ENCODE data around the gene DHRS13.
"Not testable (repeated sequence)": the region's sequence is repeated elsewhere in the genome, so short reads cannot be mapped to it uniquely, and the experiment has no call there.

The DHRS13 gene

DNA sequence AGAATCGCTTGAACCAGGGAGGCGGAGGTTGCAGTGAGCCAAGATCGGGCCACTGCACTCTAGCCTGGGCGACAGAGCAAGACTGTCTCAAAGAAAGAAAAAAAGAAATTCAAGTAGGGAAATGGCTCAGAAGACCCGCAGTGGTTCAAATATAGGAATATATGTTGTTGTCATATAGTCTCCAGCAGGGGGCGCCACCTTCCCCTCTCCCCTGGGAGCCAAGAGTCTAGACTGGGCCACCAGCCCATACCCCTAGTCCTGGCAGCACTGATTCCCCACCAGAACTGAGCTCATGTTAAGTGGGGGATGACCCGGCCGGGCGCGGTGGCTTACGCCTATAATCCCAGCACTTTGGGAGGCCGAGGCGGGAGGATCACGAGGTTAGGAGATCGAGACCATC, 54.2 kb downstream of the DHRS13 start:
- H3K27me3 ChIP-seq (ENCODE audit: insufficient read depth, low read length); H3K4me3 ChIP-seq (ENCODE audit: low read depth, low read length, poor library complexity, severe bottlenecking); H3K4me1 ChIP-seq (ENCODE audit: insufficient read depth, low read length, severe bottlenecking); H3F3A ChIP-seq (ENCODE audit: insufficient read depth, low read length); H3K9me2 ChIP-seq (ENCODE audit: low read depth, low read length); H3K27ac ChIP-seq (ENCODE audit: low read depth, low read length, poor library complexity, severe bottlenecking); H3K4me2 ChIP-seq (ENCODE audit: low read length); H3K36me3 ChIP-seq (ENCODE audit: insufficient read depth, low read length); H3K9me3 ChIP-seq (ENCODE audit: low read length); H2AFZ ChIP-seq (ENCODE audit: low read length); H3K79me2 ChIP-seq (ENCODE audit: insufficient read depth, low read length); H4K20me1 ChIP-seq (ENCODE audit: insufficient read depth, low read length); H3K9ac ChIP-seq (ENCODE audit: low read length): not testable (repeated sequence)
- TF ChIP-seq, protein P1, sequence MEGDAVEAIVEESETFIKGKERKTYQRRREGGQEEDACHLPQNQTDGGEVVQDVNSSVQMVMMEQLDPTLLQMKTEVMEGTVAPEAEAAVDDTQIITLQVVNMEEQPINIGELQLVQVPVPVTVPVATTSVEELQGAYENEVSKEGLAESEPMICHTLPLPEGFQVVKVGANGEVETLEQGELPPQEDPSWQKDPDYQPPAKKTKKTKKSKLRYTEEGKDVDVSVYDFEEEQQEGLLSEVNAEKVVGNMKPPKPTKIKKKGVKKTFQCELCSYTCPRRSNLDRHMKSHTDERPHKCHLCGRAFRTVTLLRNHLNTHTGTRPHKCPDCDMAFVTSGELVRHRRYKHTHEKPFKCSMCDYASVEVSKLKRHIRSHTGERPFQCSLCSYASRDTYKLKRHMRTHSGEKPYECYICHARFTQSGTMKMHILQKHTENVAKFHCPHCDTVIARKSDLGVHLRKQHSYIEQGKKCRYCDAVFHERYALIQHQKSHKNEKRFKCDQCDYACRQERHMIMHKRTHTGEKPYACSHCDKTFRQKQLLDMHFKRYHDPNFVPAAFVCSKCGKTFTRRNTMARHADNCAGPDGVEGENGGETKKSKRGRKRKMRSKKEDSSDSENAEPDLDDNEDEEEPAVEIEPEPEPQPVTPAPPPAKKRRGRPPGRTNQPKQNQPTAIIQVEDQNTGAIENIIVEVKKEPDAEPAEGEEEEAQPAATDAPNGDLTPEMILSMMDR (IDR thresholded peaks at IDR 0.05; ENCODE audit: low read length): peak; percentile 53
